Trophoblast cell (in vitro differentiated cells and primary cell): Measurements from ENCODE around the gene TMEM141.

Experiments used
- DNase-seq, 2 donors: peaks; one replicate each; pipeline ENCODE4 v3.0.0-alpha.2; 2016
- H2AFZ ChIP-seq: 2 replicates; pipeline ENCODE4 v1.6.1; 2013; ENCODE audit warnings: low read length, moderate library complexity, mild to moderate bottlenecking; ENCODE audit not compliant: insufficient read depth, poor library complexity
- H2AK5ac ChIP-seq: 2 replicates; pipeline ENCODE4 v1.6.1; 2013; ENCODE audit warnings: mild to moderate bottlenecking, low read length
- H2BK120ac ChIP-seq: 2 replicates; pipeline ENCODE4 v1.6.1; 2013; ENCODE audit warnings: low read length, mild to moderate bottlenecking, moderate library complexity; ENCODE audit not compliant: insufficient read depth, poor library complexity
- H2BK12ac ChIP-seq: 2 replicates; pipeline ENCODE4 v1.6.1; 2013; ENCODE audit warnings: mild to moderate bottlenecking, low read length, moderate library complexity
- H2BK5ac ChIP-seq: 2 replicates; pipeline ENCODE4 v1.6.1; 2013; ENCODE audit warnings: low read length, low read depth, moderate library complexity, mild to moderate bottlenecking; ENCODE audit not compliant: poor library complexity
- H3K14ac ChIP-seq: 2 replicates; pipeline ENCODE4 v1.6.1; 2013; ENCODE audit warnings: mild to moderate bottlenecking, low read length
- H3K18ac ChIP-seq: 2 replicates; pipeline ENCODE4 v1.6.1; 2013; ENCODE audit warnings: mild to moderate bottlenecking, low read length
- H3K23ac ChIP-seq: 2 replicates; pipeline ENCODE4 v1.6.1; 2013; ENCODE audit warnings: low read length
- H3K27ac ChIP-seq: 2 replicates; pipeline ENCODE4 v1.5.1; 2013; ENCODE audit warnings: low read depth, mild to moderate bottlenecking, inconsistent platforms, low read length, moderate library complexity
- H3K27me3 ChIP-seq: 2 replicates; pipeline ENCODE4 v1.6.1; 2013; ENCODE audit warnings: inconsistent platforms, mild to moderate bottlenecking, low read length, moderate library complexity; ENCODE audit not compliant: insufficient read depth
- H3K36me3 ChIP-seq, 2 experiments: 1 replicate in 1 of 2; 2 replicates in 1 of 2; pipeline ENCODE4 v1.6.1; 2013; ENCODE audit warnings: low read length in 2 of 2, mild to moderate bottlenecking in 2 of 2, moderate library complexity in 1 of 2; ENCODE audit not compliant: insufficient read depth in 2 of 2, control insufficient read depth in 1 of 2
- H3K4ac ChIP-seq: 2 replicates; pipeline ENCODE4 v1.6.1; 2013; ENCODE audit warnings: low read depth, mild to moderate bottlenecking, low read length, moderate library complexity
- H3K4me1 ChIP-seq, 2 experiments: 1 replicate in 1 of 2; 2 replicates in 1 of 2; pipeline ENCODE4 v1.6.1; 2013; ENCODE audit warnings: low read length in 2 of 2, mild to moderate bottlenecking in 2 of 2, moderate library complexity in 1 of 2; ENCODE audit not compliant: insufficient read depth in 2 of 2, control insufficient read depth in 1 of 2
- H3K4me2 ChIP-seq: 2 replicates; pipeline ENCODE4 v1.6.1; 2013; ENCODE audit warnings: inconsistent platforms, mild to moderate bottlenecking, low read length, moderate library complexity
- H3K4me3 ChIP-seq: 2 replicates; pipeline ENCODE4 v1.5.1; 2013; ENCODE audit warnings: mild to moderate bottlenecking, low read depth, low read length, inconsistent platforms
- H3K79me1 ChIP-seq: one replicate; pipeline ENCODE4 v1.6.1; 2013; ENCODE audit warnings: low read length
- H3K79me2 ChIP-seq: 2 replicates; pipeline ENCODE4 v1.6.1; 2013; ENCODE audit warnings: low read length, mild to moderate bottlenecking; ENCODE audit not compliant: control insufficient read depth, insufficient read depth, poor library complexity
- H3K9ac ChIP-seq: 2 replicates; pipeline ENCODE4 v1.6.1; 2013; ENCODE audit warnings: mild to moderate bottlenecking, low read length
- H3K9me3 ChIP-seq: 2 replicates; pipeline ENCODE4 v1.6.1; 2013; ENCODE audit warnings: low read depth, mild to moderate bottlenecking, control low read depth, inconsistent platforms, low read length; ENCODE audit not compliant: insufficient read depth
- H4K12ac ChIP-seq: 2 replicates; pipeline ENCODE4 v1.6.1; 2013; ENCODE audit warnings: low read depth, mild to moderate bottlenecking, low read length, moderate library complexity
- H4K8ac ChIP-seq: 2 replicates; pipeline ENCODE4 v1.6.1; 2013; ENCODE audit warnings: low read depth, mild to moderate bottlenecking, low read length, moderate library complexity
- H4K91ac ChIP-seq: one replicate; pipeline ENCODE4 v1.6.1; 2013; ENCODE audit warnings: low read depth, mild to moderate bottlenecking, low read length, moderate library complexity
- WGBS: extraction: QIAGEN DNeasy Blood & Tissue Kit; methylation state at CpG from one replicate; pipeline ENCODE4 v1.1.7; 2013; ENCODE audit warnings: missing lambda C conversion rate; ENCODE audit not compliant: insufficient read length, insufficient coverage; ENCODE audit errors: extremely low coverage; 5-methylcytosine and 5-hydroxymethylcytosine counted together

Gene TMEM141

DNA sequence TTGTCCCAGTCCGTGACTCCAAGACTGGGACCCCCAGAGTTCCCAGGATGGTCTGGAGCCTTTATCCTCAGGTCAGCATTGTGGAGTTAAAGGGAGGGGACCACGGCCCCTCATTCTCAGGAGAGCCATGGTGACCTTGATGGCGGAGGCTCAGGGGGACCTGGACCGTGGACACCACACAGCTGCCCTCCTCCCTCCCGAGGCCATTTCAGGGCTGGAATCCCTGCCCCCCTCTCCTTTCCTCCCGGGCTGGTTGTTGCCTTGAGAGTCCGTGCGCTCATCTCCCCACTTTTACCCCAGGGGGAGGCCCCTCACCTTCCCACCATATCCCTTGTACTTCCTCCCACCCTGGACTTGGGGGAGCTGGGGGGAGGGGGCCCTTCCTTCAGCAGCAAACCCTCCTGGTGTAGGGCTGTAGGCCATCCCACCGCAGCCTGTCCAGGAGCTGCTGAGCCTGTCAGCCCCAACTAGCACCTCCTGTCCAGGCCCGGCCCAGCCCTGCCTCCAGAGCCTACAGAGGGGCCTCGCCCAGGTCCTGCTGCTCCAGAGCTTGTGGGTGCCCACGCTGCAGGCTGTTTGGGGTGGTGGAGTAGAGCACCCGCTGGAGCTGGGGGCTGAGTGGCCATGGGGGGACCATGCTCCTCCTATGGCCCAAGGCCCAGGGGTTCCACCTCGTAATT, 36.8 kb downstream of the TMEM141 start:
- no peaks in the 10 kb centered on the region for H3K4me1 ChIP-seq
- H2BK120ac ChIP-seq = no peak overlapping the region
- no peaks in the 10 kb centered on the region for H3K9me3 ChIP-seq
- H3K79me2 ChIP-seq = no peaks in the 10 kb centered on the region
- no peak overlapping the region for H3K23ac ChIP-seq
- H3K9ac ChIP-seq = no peak overlapping the region
- H3K4ac ChIP-seq = no peak overlapping the region
- no peak overlapping the region for H3K4me2 ChIP-seq
- no peak overlapping the region for H3K14ac ChIP-seq
- no peak overlapping the region for H2AK5ac ChIP-seq
- no peak overlapping the region for H4K12ac ChIP-seq
- no peak overlapping the region for H2BK12ac ChIP-seq
- H3K4me3 ChIP-seq = no peak overlapping the region
- no peak overlapping the region for H3K27ac ChIP-seq
- DNase-seq = no peak
- no peak overlapping the region for H4K8ac ChIP-seq
- no peak overlapping the region for H3K18ac ChIP-seq
- H3K36me3 ChIP-seq = peaks cover 93 to 95% of the 10 kb centered on the region in 2 experiments
- no peak overlapping the region for H2AFZ ChIP-seq
- WGBS = no CpG with 5 or more reads among the region's 14 CpGs
- no peak overlapping the region for H2BK5ac ChIP-seq
- no peak overlapping the region for H4K91ac ChIP-seq
- H3K79me1 ChIP-seq = no peaks in the 10 kb centered on the region
- no peaks in the 10 kb centered on the region for H3K27me3 ChIP-seq

DNA sequence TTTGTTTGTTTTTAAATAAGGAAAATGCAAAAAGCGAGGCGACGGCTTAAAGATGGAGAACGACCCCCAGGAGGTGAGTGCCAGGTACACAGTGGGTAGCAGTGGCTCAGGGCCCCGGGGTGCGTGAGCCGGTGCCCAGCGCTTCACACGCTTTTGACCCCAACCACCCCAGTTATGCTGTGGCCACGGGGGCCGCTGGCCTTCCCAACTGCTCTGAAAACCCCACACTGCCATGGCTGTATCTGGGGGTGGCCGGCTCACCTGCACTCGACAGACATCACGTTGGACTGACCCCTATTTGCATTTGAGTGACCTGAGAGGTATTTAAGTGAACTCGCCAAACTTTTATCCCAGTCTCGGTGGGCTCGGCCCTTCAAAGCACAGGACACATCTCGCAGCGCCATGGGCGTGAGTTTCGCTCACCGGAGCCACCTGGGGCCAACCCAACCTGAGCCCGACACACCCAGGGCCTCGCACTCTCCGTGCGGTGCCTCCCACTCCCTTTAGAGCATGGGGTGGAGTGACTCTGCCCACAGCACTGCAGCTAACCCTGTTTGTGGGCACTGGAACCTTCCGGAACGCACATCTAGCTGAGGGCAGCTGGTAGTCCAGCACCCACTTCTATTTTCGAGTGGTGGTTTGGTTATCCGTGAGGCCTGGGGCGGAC, 37.5 kb downstream of the TMEM141 start:
- H3K4ac ChIP-seq = no peak overlapping the region
- no peak overlapping the region for H4K12ac ChIP-seq
- H3K9me3 ChIP-seq = no peaks in the 10 kb centered on the region
- no peak overlapping the region for H3K18ac ChIP-seq
- no peak overlapping the region for H2AK5ac ChIP-seq
- H3K36me3 ChIP-seq = peaks cover 89 to 90% of the 10 kb centered on the region in 2 experiments
- no peaks in the 10 kb centered on the region for H3K79me2 ChIP-seq
- no peak overlapping the region for H3K4me3 ChIP-seq
- no peak overlapping the region for H3K23ac ChIP-seq
- H3K4me1 ChIP-seq = no peaks in the 10 kb centered on the region
- no peak overlapping the region for H2AFZ ChIP-seq
- H3K4me2 ChIP-seq = no peak overlapping the region
- H3K9ac ChIP-seq = no peak overlapping the region
- no CpG with 5 or more reads among the region's 31 CpGs for WGBS
- DNase-seq = no peak
- H3K27ac ChIP-seq = no peak overlapping the region
- H3K79me1 ChIP-seq = no peaks in the 10 kb centered on the region
- H2BK120ac ChIP-seq = no peak overlapping the region
- no peak overlapping the region for H3K14ac ChIP-seq
- H4K8ac ChIP-seq = no peak overlapping the region
- H2BK5ac ChIP-seq = no peak overlapping the region
- H4K91ac ChIP-seq = no peak overlapping the region
- H3K27me3 ChIP-seq = no peaks in the 10 kb centered on the region
- H2BK12ac ChIP-seq = no peak overlapping the region

DNA sequence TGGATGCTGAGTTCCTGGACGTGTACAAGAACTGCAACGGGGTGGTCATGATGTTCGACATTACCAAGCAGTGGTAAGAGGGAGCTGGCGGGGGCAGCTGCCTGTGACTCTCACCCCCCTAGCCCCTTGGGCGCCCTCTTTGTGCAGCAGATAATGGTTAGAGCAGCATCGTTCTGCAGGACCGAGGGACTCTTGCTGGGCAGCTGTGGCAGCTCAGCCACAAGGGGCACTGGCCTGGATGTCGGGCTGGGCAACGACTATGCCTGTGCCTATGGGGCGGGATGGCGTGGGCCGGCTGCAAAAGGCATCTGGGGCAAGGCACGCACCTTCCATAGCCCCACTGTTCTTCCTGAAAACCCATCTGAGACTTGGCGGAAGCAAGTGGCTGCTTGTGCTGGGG, 38.3 kb downstream of the TMEM141 start:
- Histone ChIP-seq H4K91ac (no peak overlapping the region), H3K27ac (no peak overlapping the region), H3K4ac (no peak overlapping the region), H3K9ac (no peak overlapping the region), H3K9me3 (no peaks in the 10 kb centered on the region), H2BK5ac (no peak overlapping the region), H2BK12ac (no peak overlapping the region), H3K18ac (no peak overlapping the region), H4K8ac (no peak overlapping the region), H3K4me2 (no peak overlapping the region), H3K14ac (no peak overlapping the region), H3K27me3 (no peaks in the 10 kb centered on the region), H3K36me3 (peaks cover 87 to 88% of the 10 kb centered on the region in 2 experiments), H2AFZ (no peak overlapping the region), H3K79me2 (no peaks in the 10 kb centered on the region), H3K79me1 (no peaks in the 10 kb centered on the region), H2AK5ac (no peak overlapping the region), H4K12ac (no peak overlapping the region), H3K4me3 (no peak overlapping the region), H3K23ac (no peak overlapping the region), H2BK120ac (no peak overlapping the region), H3K4me1 (no peaks in the 10 kb centered on the region)
- no peak for DNase-seq
- no CpG with 5 or more reads among the region's 14 CpGs for WGBS

DNA sequence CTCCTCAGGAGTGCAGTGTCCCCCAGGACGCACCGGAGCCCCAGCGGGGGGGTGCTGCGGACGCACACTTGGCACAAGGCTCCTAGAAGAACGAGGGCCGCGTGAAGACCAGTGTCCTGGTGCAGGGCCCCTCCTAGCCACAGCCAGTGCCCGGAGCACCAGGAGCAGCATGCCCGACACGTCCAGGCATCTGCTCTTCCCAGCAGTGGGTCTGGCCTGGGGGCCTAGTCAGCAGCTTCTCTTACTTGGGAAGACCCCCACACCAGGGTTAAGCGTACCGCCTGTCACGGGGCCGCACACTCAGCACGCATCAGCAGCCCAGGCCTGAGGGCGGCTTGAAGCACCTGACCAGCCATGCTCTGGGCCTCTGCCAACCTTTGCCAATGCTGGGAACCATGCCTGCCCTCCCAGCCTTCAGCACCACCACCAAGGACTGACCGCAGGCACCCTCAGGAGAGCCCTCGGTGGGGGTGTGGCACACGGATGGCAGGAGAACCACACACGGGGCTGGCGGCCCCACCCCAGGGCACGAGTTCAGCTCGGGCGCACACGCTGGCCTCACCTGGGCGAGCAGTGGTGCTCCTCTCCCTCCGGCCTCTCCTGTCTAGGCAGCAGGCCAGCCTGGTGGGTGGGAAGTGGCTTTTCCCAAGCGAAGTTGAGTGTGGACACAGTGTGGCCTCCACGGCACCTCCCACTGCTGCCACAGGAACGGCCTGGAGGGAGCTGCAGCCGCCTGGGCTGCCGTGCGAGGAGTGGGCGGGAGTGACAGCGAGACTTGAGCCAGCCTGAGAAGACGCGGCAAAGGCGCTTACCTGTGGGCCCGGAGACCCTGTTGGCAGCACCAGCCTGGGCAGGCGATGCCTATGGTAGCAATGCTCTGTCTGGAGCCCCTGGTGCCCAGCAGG, 39.1 kb downstream of the TMEM141 start:
- no peak overlapping the region for H3K4me2 ChIP-seq
- H2BK12ac ChIP-seq = no peak overlapping the region
- no peak for DNase-seq
- no peak overlapping the region for H3K14ac ChIP-seq
- no CpG with 5 or more reads among the region's 41 CpGs for WGBS
- no peak overlapping the region for H3K18ac ChIP-seq
- peaks cover 82 to 84% of the 10 kb centered on the region in 2 experiments for H3K36me3 ChIP-seq
- no peak overlapping the region for H3K4ac ChIP-seq
- H2BK5ac ChIP-seq = no peak overlapping the region
- no peak overlapping the region for H2BK120ac ChIP-seq
- no peak overlapping the region for H4K8ac ChIP-seq
- H4K91ac ChIP-seq = no peak overlapping the region
- no peak overlapping the region for H3K4me3 ChIP-seq
- no peak overlapping the region for H3K27ac ChIP-seq
- no peak overlapping the region for H3K23ac ChIP-seq
- H3K4me1 ChIP-seq = no peaks in the 10 kb centered on the region
- H3K79me1 ChIP-seq = no peaks in the 10 kb centered on the region
- H4K12ac ChIP-seq = no peak overlapping the region
- H2AFZ ChIP-seq = no peak overlapping the region
- H3K9me3 ChIP-seq = no peaks in the 10 kb centered on the region
- H2AK5ac ChIP-seq = no peak overlapping the region
- H3K9ac ChIP-seq = no peak overlapping the region
- H3K27me3 ChIP-seq = no peaks in the 10 kb centered on the region
- H3K79me2 ChIP-seq = no peaks in the 10 kb centered on the region
